Activated B cell treated with CpG ODN at 0.5 μM for 24 hours (primary cell): ENCODE measurements around the gene PLXDC1. TPM values are rescaled to one million over a fixed set of nuclear protein-coding genes. Genes with fewer than 3 reads are reported as not detected.
"Not testable (repeated sequence)": the region's sequence is repeated elsewhere in the genome, so short reads cannot be mapped to it uniquely, and the experiment has no call there.

ENCODE experiments used
- ATAC-seq: fragments of 200-7000 bp; cut with Tn5 transposase; one replicate; pipeline ENCODE4 v1.10.0; 2021; ENCODE audit warnings: low read depth, mild to moderate bottlenecking, moderate library complexity
- CTCF ChIA-PET: fragments of 350-600 bp; sonication (Branson Sonifier 250); formaldehyde crosslinking; loops from one replicate; lab custom pipeline; 2021; ENCODE audit warnings: antibody characterized with exemption; lab: Charles Lee
- POLR2A ChIA-PET: fragments of 350-600 bp; sonication (Branson Sonifier 250); formaldehyde crosslinking; loops from one replicate; lab custom pipeline; 2021; ENCODE audit warnings: antibody characterized with exemption; lab: Charles Lee
- DNase-seq: peaks from one replicate; pipeline ENCODE4 v3.0.0; 2022
- H3K27ac Mint-ChIP-seq: one replicate; pipeline ENCODE4 v1.8.0; 2020; ENCODE audit warnings: mixed read lengths
- H3K27me3 Mint-ChIP-seq: one replicate; pipeline ENCODE4 v1.8.0; 2021; ENCODE audit warnings: mixed read lengths
- H3K36me3 Mint-ChIP-seq: one replicate; pipeline ENCODE4 v1.8.0; 2021; ENCODE audit warnings: low read depth, mixed read lengths
- H3K4me1 Mint-ChIP-seq: one replicate; pipeline ENCODE4 v1.8.0; 2021; ENCODE audit warnings: mixed read lengths
- H3K4me3 Mint-ChIP-seq: one replicate; pipeline ENCODE4 v1.8.0; 2020; ENCODE audit warnings: mild to moderate bottlenecking, mixed read lengths
- H3K9me3 Mint-ChIP-seq: one replicate; pipeline ENCODE4 v1.8.0; 2020; ENCODE audit warnings: mixed read lengths
- CTCF ChIP-seq: fragments of 200-600 bp; IDR thresholded peaks from one replicate; pipeline ENCODE4 v1.8.0; 2022; ENCODE audit warnings: antibody characterized with exemption, mild to moderate bottlenecking
- intact Hi-C: fragments of 100-400 bp; cut with micrococcal nuclease; formaldehyde crosslinking; loops from one replicate; pipeline ENCODE4 v1.15.1; 2024
- total RNA-seq: library from RNA; stranded (reverse); gene quantifications from 2 replicates; pipeline ENCODE4 v1.2.3, GENCODE V29; 2022

The PLXDC1 gene
- total RNA-seq, 1 donor from 2014 or later = not detected

GRCh38 chr17:39027455-39028035 lies 123.9 kb downstream of the PLXDC1 start:
- CTCF ChIA-PET = no interaction called here
- intact Hi-C loops = no loop called here
- ATAC-seq = no peak
- Mint-ChIP-seq H3K9me3 (no peaks in the 10 kb centered on the region), H3K36me3 (no peaks in the 10 kb centered on the region), H3K4me1 (peaks cover 2% of the 10 kb centered on the region), H3K4me3 (no peak overlapping the region), H3K27ac (no peak overlapping the region), H3K27me3 (peaks cover 19% of the 10 kb centered on the region)
- POLR2A ChIA-PET = no interaction called here
- no peak for TF ChIP-seq CTCF
- DNase-seq = no peak

GRCh38 chr17:39026980-39027451 lies 124.4 kb downstream of the PLXDC1 start:
- Mint-ChIP-seq H3K27me3 (peaks cover 19% of the 10 kb centered on the region), H3K9me3 (no peaks in the 10 kb centered on the region), H3K27ac (no peak overlapping the region), H3K4me3 (no peak overlapping the region), H3K4me1 (peaks cover 2% of the 10 kb centered on the region), H3K36me3 (no peaks in the 10 kb centered on the region)
- ChIA-PET POLR2A (no interaction called here), CTCF (no interaction called here)
- intact Hi-C loops = no loop called here
- DNase-seq (no peak), ATAC-seq (no peak)
- no peak for TF ChIP-seq CTCF

GRCh38 chr17:39026346-39026745 lies 125.1 kb downstream of the PLXDC1 start:
- H3K4me3 Mint-ChIP-seq, H3K9me3 Mint-ChIP-seq, POLR2A ChIA-PET, CTCF ChIA-PET, H3K4me1 Mint-ChIP-seq, H3K27ac Mint-ChIP-seq, H3K36me3 Mint-ChIP-seq, intact Hi-C loops, ATAC-seq, DNase-seq: not testable (repeated sequence)
- peaks cover 19% of the 10 kb centered on the region for H3K27me3 Mint-ChIP-seq

GRCh38 chr17:39022924-39023323 lies 128.5 kb downstream of the PLXDC1 start:
- TF ChIP-seq CTCF = no peak
- Mint-ChIP-seq H3K27ac (no peak overlapping the region), H3K36me3 (no peaks in the 10 kb centered on the region), H3K4me1 (peaks cover 16% of the 10 kb centered on the region), H3K9me3 (no peaks in the 10 kb centered on the region), H3K4me3 (no peak overlapping the region), H3K27me3 (peaks cover 19% of the 10 kb centered on the region)
- ChIA-PET POLR2A (no interaction called here), CTCF (no interaction called here)
- ATAC-seq (no peak), DNase-seq (no peak)
- intact Hi-C loops = no loop called here

- H3K4me3 Mint-ChIP-seq, CTCF ChIA-PET, H3K9me3 Mint-ChIP-seq, DNase-seq, H3K27me3 Mint-ChIP-seq, H3K36me3 Mint-ChIP-seq, intact Hi-C loops, POLR2A ChIA-PET, H3K27ac Mint-ChIP-seq, ATAC-seq: not testable (repeated sequence)
- H3K4me1 Mint-ChIP-seq = peaks cover 13% of the 10 kb centered on the region
Observed at GRCh38 chr17:39020037-39020436, 131.4 kb downstream of the PLXDC1 start.

GRCh38 chr17:39018267-39019134 lies 132.9 kb downstream of the PLXDC1 start:
- Mint-ChIP-seq H3K27ac (no peak overlapping the region), H3K27me3 (no peaks in the 10 kb centered on the region), H3K4me3 (no peak overlapping the region), H3K36me3 (no peaks in the 10 kb centered on the region), H3K9me3 (no peaks in the 10 kb centered on the region), H3K4me1 (peaks cover 13% of the 10 kb centered on the region)
- POLR2A ChIA-PET = no interaction called here
- TF ChIP-seq CTCF = no peak
- no peak for DNase-seq
- CTCF ChIA-PET = no interaction called here
- ATAC-seq = no peak
- intact Hi-C loops = no loop called here
